B cell (primary cell): ENCODE measurements around the gene BLCAP.

Experiments
- CTCF ChIP-seq: fragments of 200-600 bp; IDR thresholded peaks from one replicate; pipeline ENCODE4 v1.8.0; 2022; ENCODE audit warnings: antibody characterized with exemption, mild to moderate bottlenecking
- EZH2 ChIP-seq: IDR thresholded peaks from 2 replicates; pipeline ENCODE4 v1.6.1; 2012; ENCODE audit warnings: borderline replicate concordance, low read depth, mild to moderate bottlenecking, moderate library complexity, low read length; ENCODE audit not compliant: insufficient read depth, poor library complexity, severe bottlenecking

GRCh38 chr20:37502654-37503053, 25.0 kb downstream of the BLCAP start:
- TF ChIP-seq CTCF = no peak
- no peak for TF ChIP-seq EZH2
